HL-60/S4 treated with retinoic acid at 250 ng/mL for 4 days and 3 days (cell line): ENCODE data around the gene PDE8A.

Experiments
- in situ Hi-C: fragments of 300-500 bp; cut with MboI; formaldehyde crosslinking; loops from 2 replicates; pipeline ENCODE4 v1.7.0; 2022; ENCODE audit warnings: low sequenced_read_pairs

PDE8A gene

DNA sequence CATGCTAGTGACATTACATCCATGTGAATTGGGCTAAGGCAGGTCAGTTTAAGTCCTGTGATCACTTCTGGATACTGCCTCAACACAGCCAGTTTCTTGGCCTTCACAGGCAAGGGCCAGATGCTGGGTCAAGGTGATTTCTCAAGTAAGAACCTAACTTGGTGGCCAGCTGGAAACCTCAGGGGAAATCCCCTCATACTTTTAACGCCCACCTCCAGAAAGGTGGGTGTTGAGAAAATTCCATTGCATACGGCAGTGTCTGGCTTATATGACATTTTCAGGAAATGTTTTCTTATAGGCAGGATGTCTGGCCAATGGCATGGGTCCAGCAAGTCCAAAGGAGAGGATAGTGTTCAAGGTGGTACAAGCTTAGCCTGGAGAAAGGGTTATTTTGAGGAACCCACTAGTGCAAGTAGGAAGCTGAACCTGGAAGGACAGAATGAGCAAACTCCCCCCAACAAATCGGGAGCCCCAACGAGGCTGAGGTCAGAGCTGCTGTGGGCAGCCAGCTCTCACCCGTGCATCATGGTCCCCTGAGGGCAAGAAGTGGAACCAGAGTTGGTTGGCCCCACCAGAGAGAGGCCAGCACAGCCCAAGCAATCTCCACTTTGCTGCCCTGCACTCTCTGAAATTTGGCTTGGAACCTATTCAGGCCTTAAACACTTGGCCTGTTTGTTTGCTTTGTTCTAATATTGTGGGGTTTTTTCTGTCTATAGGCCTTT is 135.4 kb downstream of the PDE8A start:
- in situ Hi-C loops = no loop called here

DNA sequence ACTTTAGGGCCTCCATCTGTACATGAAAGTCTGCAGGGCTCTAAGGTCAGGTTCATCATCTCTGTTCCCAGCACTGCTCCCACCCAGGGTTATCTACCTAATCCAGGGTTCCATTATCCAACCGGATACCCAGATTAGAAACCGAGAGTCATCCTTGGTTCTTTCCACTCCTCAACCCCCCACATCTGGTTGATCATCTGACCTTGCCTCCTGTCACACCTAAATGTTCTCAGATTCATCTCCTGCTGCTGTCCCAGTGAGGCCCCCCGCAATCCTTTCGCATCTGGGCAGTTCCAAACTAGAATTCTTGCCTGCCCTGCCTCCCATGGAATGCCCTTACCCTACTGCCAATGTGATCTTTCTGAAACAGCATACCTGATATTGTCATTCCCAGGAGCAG is 136.5 kb downstream of the PDE8A start:
- in situ Hi-C loops = no loop called here

DNA sequence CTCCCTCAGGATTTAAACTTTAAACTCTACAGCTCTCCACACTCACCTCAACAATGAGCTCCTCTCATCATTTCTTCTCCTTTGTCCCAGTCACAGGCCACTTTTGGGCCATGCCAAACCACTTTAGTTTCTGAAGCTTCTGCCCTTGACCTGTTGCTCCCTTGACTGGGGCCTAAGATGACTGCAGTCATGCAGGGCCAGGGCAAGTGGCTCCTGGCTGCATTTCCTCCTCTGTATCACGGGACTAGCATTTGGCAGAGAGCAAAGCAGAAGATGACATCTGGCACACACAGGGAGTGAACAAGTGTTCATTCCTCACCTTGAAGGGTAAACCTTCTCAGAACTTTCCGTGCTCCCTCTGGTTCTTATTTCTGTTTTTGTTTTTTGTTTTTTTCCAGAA is 136.9 kb downstream of the PDE8A start:
- in situ Hi-C loops = no loop called here

DNA sequence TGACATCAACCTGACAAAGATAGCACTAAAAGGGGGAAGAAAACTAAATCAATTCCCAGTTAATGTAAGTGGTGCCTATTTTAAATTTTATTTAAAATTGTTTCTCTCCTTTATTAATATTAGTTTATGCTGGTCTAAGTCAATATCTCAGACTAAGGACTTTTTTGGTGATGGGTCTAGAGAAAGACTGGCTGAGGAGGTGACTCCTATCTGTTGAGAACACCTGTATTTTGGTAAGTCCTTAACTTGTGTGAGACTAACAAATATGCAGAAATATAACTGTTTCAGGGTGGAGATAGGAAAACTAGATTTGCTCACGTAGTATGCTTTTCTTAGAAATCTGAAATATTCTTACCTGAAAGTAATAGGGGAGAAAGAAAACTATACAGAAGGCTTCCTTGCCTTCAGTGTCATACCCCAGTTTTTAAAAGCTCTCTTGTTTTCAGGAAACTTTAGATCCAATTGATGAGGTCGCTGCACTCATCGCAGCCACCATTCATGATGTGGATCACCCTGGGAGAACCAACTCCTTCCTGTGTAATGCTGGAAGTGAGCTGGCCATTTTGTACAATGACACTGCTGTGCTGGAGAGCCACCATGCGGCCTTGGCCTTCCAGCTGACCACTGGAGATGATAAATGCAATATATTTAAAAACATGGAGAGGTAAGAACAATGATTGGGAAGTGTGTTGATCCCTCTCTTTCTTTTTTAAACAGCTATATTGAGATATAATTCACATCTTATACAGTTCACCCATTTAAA is 138.9 kb downstream of the PDE8A start:
- in situ Hi-C loops = no loop called here

DNA sequence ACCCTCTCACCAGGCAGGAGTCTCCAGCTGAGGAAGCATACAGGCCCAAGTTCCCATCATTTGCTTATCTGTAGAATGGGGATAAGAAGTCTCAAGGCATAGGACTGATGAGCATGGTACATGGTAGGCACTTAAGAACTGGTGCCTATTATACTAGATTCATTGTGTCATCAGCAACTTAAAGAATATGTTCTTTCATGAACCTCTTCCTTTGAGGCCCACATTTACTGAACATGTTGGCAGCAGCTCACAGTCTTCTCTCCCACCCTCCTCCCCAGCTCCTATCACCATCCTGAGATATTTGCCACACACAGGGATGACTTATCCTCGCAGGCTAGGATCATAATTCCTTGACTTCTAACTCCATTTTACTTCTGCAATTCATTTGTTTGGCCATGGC is 142.5 kb downstream of the PDE8A start:
- in situ Hi-C loops = no loop called here

DNA sequence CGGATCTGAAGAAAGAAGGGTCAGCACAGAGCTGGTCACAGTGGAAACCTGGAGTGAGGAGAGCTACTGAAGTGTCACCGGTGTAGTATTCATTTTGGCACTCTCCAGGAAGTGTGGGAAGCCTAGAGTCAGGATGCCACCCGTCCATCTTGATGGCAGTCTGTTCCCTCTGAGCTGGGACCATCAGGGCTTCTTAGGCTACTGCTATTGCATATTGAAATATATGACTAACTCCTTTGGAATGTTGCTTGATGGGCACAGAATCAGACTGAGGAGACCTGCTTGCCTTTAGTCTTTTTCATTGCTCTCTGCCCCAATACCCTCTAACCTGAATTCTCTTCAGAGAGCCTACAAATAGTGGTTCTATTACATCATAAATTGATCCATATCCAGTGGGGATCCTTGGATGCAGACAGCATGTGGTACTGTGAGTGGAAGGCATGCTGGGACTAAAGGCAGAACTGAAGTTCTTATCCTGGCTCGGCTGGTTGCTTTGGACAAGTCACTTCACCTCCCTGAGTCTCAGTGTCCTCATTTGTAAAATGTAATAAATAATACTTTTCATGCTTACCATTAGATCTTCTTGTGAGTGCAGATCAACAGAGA is 143.5 kb downstream of the PDE8A start:
- in situ Hi-C loops = no loop called here

DNA sequence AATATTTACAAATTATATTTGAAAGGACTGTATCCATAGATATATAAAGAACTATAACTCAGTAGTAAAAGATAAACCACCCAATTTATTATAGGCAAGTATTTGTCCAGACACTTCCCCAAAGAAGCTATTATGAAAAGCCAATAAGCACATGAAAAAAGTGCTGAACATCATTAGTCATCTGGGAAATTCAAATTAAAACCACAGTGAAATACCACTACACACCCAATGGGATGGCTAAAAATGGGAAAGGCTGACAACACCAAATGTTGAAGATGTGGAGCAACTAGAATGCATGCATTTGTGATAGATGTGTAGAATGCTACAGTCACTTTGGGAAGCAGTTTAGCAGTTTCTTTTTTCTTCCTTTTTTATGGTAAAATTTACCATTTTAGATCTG is 147.0 kb downstream of the PDE8A start:
- in situ Hi-C loops = no loop called here

DNA sequence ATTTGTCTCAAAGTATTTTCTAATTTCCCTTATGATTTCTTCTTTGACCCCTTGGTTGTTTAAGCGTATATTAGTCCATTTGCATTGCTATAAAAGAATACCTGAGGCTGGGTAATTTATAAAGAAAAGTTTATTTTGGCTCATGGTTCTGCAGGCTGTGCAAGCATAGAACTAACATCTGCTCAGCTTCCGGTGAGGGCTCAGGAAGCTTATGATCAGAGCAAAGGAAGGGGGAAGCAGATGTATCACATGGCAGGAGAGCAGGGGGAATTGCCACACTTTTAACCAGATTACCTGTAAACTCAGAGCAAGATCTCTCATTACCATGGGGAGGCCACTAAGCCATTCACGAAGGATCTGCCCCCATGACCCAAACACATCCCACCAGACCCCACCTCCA is 148.2 kb downstream of the PDE8A start:
- in situ Hi-C loops = no loop called here

DNA sequence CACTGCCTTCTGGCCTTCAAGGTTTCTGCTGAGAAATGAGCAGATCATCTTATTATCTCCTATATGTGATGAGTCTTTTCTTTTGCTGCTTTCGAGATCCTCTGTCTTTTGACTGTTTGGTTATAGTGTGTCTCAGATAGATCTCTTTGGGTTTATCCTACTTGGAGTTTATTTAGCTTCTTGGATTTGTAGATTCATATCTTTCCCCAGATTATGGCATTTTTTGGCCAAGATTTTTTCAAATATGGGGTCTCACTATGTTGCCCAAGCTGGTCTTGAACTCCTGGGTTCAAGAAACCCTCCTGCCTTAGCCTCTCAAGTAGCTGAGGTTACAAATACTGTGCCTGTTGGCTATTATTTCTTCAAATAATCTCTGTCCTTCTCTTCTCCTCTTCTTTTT is 150.3 kb downstream of the PDE8A start:
- in situ Hi-C loops = no loop called here

DNA sequence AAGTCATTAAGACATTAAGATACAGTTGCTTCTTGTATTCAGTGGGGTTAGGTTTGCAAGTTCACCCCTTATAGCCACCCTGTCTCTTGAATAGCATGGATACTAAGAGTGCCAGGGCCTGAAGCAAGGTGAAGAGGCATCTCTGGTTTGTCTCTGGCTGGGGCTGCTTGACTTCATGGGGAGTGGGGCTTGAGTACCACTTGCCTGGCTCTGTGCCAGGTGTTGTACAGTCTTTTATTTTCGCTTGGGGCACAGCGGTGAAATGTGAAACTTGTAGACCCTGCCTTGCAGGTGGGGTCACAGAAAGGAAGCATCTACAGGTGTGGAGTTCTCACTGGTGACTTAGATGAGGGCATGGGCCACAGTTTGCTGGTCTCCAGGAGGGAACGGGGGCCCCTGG is 152.1 kb downstream of the PDE8A start:
- in situ Hi-C loops = no loop called here

DNA sequence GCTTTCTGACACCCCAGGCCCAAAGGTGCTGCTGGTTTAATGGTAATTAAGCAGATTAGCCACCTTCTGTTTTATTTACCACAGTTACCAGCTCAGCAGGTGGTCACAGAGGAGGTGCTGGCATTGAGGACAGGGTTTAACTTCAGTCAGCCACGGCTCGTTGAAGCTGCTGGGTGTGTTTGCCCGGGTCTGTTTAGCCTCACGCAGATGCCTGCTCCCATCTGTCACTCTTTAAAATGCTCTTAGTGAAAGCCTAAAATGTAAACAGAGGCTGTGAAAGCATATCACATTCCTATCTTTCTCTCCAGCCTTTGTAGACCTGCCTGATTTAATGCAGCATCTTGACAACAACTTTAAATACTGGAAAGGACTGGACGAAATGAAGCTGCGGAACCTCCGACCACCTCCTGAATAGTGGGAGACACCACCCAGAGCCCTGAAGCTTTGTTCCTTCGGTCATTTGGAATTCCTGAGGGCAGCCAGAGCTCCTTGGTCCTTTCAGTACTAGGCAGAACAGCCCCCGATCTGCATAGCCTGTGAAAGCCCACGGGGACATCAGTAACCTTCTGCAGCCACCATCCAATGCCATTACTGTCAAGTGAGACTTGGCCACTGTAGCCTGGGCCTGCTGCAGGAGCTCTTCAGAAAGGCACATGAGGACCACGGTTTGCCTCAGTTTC is 156.0 kb downstream of the PDE8A start:
- in situ Hi-C loops = no loop called here

DNA sequence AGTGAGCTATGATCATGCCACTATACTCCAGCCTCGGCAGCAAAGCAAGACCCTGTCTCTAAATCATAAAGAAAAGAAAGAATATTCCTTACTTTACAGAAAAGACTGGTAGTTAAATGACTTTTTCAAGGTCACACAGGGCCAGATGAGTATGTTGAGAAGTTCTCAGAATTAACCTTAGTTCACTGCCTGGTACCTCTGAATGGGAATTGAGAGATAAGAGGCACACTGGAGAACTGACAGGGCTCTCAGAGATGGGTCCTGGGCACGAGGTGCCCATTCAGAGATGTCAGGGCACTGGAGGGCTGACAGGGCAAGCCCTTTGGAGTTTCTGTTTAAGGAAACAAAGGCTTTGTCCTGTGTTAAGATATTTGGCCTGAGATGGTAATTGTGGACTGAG is 157.7 kb downstream of the PDE8A start:
- in situ Hi-C loops = no loop called here

DNA sequence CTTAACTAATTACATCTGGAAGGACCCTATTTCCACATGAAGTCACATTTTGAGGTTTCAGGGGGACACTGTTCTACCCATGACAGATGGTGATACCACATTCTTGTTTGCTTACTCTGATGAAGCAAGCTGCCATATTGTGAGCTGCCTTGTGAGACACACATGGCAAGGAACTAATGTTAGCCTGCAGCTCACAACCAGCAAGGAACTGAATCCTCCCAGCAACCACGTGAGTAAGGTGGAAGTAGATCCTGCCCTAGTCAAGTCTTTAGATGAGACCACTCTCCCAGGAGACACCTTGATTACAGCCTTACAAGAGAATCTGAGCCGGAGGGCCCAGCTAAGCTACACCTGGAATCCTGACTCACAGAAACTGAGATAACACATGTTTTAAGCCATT is 160.1 kb downstream of the PDE8A start:
- in situ Hi-C loops = no loop called here

DNA sequence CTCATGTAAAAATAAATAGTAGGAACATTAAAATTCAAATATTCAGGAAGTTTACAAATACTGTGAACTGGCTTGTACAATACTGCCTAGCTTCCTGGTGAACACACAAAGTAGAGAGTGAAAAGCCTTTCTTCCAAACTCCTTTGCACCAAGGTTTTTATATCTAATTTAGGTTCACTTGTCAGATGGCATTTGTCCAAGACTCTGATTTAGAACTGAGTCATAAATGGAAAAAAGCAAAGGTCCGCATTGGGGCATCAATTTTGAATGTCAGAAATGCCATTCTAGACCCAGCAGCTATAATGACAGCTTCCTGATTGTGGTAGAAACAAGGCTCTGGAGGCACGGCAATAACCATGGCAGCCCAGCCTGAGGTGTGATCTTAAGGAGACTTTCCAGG is 160.7 kb downstream of the PDE8A start:
- in situ Hi-C loops = no loop called here

DNA sequence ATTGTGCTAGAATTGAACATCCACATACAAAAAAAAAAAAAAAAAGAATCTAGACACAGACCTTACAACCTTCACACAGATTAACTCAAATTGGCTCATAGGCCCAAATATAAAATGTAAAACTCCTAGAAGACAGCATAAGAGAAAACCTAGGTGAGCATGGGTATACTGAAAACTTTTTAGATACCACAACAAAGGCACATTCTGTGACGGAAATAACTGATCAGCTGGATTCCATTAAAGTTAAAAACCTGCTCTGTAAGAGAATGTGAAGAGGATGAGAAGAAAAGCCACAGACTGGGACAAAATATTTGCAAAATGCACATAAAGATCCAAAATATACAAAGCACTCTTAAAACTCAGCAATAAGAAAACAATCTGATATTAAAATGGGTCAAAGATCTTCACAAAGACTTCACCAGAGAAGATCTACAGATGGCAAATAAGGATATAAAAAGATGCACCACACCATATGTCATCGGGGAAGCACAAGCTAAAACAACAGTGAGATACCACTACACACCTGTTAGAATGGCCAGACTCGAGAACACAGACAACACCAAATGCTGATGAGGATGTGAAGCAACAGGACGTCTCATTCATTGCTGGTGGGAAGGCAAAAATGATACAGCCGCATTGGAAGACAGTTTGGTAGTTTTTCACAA is 167.9 kb downstream of the PDE8A start:
- in situ Hi-C loops = no loop called here

DNA sequence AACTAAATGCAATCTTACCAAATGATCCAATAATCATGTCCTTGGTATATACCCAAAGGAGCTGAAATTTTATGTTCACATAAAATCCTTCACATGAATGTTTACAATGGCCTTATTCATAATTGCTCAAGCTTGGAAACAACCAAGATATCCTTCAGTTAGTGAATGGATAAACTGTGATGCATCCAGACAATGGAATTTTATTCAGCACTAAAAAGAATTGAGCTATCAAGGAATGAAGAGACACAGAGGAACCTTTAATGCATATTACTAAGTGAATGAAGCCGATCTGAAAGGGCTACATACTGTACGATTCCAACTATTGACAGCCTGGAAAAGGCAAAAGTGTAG is 168.4 kb downstream of the PDE8A start:
- in situ Hi-C loops = no loop called here

DNA sequence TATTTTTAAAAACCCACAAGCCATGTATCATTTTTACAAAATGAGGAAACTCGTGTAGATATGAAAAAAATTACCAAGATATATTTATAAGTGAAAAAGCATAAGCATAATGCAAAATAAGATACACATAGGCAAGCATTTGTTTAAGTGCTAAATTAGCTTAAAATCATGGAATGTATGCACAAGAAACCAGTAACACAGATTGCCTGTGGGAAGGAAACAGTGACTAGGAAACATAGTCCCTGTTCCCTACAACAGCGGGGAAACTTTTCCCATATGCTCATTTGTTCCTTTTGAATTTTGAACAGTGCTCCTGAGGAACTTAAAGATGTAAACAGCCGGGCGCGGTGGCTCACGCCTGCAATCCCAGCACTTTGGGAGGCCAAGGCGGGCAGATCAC is 169.5 kb downstream of the PDE8A start:
- in situ Hi-C loops = no loop called here

DNA sequence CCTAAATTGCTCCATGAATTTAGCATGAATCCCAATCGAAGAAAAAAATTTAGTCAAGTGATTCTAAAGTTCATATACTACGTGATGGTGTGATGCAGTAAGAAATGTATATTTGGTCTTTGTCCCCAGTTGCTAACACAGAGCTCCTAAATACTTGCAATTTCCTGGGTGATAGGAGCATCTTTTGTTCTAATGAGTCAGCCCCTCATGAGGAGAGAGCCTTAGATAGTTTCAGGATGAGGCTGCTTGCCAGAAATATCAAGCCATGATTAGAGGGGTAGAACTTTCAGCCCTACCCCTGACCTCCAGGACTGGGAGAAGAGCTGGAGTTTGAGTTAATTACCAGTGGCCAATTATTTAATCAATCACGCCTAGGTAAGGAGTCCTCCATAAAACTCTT is 170.2 kb downstream of the PDE8A start:
- in situ Hi-C loops = no loop called here

DNA sequence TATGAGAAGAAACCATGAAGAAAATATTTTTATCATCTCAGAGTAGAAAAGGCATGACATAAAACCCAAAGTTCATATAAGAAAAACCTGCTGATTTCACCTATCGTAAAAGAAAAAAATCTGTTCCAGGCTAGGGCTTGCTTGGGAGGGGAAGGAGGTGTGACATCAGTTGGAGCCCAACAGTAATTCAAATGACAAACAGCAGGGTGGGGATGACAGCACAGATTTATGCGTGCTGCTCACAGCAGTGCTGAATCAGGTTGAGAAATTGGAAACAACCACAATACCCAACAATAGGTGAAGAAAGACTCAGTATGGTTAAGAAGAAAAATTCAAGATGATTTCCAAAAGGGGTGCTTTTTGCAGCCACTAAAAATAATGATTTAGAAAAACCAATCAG is 172.4 kb downstream of the PDE8A start:
- in situ Hi-C loops = no loop called here

DNA sequence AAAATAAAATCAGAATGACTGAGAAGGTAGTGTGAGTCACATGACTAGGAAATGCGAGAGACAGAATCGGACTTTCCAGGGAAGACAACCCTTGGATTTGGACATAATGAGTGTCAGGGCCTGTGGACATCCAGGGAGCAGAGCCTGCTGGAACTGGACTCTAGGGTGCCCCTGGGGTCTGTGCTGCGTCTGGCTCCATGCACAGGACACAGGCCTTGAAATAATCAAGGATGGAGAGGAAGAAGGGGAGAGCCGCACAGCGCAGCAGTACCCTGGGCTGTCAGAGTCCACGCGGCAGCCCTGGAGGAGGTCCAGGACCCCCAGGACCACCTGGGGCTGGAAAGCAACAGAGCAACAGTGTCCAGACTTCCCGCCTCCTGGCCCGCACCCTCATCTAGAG is 173.7 kb downstream of the PDE8A start:
- in situ Hi-C loops = no loop called here

DNA sequence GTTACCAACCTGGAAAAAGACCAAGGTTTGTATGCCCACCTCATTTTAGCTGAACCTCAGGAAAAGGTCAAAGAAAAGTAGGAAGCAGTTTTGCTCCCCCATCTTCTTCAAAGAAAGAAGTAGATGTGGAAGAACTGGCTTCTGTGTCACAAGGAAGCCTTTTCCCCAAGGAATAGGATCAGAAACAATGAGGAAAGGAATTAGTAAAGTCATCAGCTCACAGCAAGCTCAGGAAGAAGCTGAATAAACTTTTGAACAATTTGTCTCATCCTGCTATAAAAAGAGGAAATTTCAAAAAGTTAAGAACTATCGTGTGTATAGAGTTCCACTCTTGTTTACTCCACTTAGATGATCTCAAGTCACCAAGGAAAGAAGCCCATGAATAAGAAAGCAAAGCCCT is 174.2 kb downstream of the PDE8A start:
- in situ Hi-C loops = no loop called here
